ENCODE measurements around the gene NAA80. TPM values are rescaled to one million over a fixed set of nuclear protein-coding genes. Genes with fewer than 3 reads are reported as not detected.
"Not testable (repeated sequence)": the region's sequence is repeated elsewhere in the genome, so short reads cannot be mapped to it uniquely, and the experiment has no call there.

Gene NAA80
- total RNA-seq, 2 experiments from 2014 or later = 18.8 to 19.6 TPM

GRCh38 chr3:50312041-50312440 is 12.8 kb upstream of the NAA80 start:
- intact Hi-C loops (cut with micrococcal nuclease); H3K9me3 Mint-ChIP-seq; H3K27me3 Mint-ChIP-seq; H3K4me3 Mint-ChIP-seq; H3K36me3 Mint-ChIP-seq; DNase-seq; POLR2A ChIA-PET; H3K27ac Mint-ChIP-seq; CTCF ChIA-PET: not testable (repeated sequence)
- peaks cover 11% of the 10 kb centered on the region for H3K4me1 Mint-ChIP-seq (ENCODE audit: low read depth)

- Mint-ChIP-seq H3K4me1 (ENCODE audit: low read depth) (peaks cover 19% of the 10 kb centered on the region), H3K36me3 (peaks cover 1% of the 10 kb centered on the region), H3K4me3 (no peak overlapping the region), H3K27me3 (no peaks in the 10 kb centered on the region), H3K9me3 (peaks cover 4% of the 10 kb centered on the region), H3K27ac (no peak overlapping the region)
- peak; percentile 37 for DNase-seq
- CTCF ChIA-PET = interaction anchor here (1.8 kb wide), 1 partner anchor 19 kb away, joined by 6 read pairs; no protein-coding TSS in a partner anchor
- POLR2A ChIA-PET = interaction anchor here (0.9 kb wide), 1 partner anchor 33 kb away, joined by 4 read pairs; no protein-coding TSS in a partner anchor
- intact Hi-C loops (cut with micrococcal nuclease) = loop anchor here (1.0 kb wide), 1 partner anchor 12 kb away; no protein-coding TSS in a partner anchor
Observed at GRCh38 chr3:50304601-50305000, 5.4 kb upstream of the NAA80 start.

- intact Hi-C loops (cut with micrococcal nuclease) = no loop called here
- no peak within 1 kb of the TSS for H3K4me3 Mint-ChIP-seq
- H3K27ac Mint-ChIP-seq = no peak within 1 kb of the TSS
- peaks cover 1% of the 10 kb centered on the region for H3K36me3 Mint-ChIP-seq
- H3K4me1 Mint-ChIP-seq (ENCODE audit: low read depth) = peaks cover 22% of the 10 kb centered on the region
- no peaks in the 10 kb centered on the region for H3K27me3 Mint-ChIP-seq
- CTCF ChIA-PET = interaction anchor here (1.8 kb wide), 1 partner anchor 21 kb away, joined by 7 read pairs; no protein-coding TSS in a partner anchor
- no peak for DNase-seq
- POLR2A ChIA-PET = no interaction called here
- no peaks in the 10 kb centered on the region for H3K9me3 Mint-ChIP-seq
Observed at GRCh38 chr3:50303013-50303815, 4.0 kb upstream of the NAA80 start, which contains the start of gene HYAL1. HYAL1 (minus strand) TSS chr3:50303574; CDS start chr3:50302956, 618 bp downstream.

- POLR2A ChIA-PET = interaction anchor here (0.7 kb wide), 1 partner anchor 10 kb away, joined by 3 read pairs; no protein-coding TSS in a partner anchor
- no peaks in the 10 kb centered on the region for H3K9me3 Mint-ChIP-seq
- DNase-seq = no peak
- no peaks in the 10 kb centered on the region for H3K36me3 Mint-ChIP-seq
- H3K27ac Mint-ChIP-seq = no peak overlapping the region
- intact Hi-C loops (cut with micrococcal nuclease) = no loop called here
- H3K27me3 Mint-ChIP-seq = no peaks in the 10 kb centered on the region
- peaks cover 30% of the 10 kb centered on the region for H3K4me1 Mint-ChIP-seq (ENCODE audit: low read depth)
- no peak overlapping the region for H3K4me3 Mint-ChIP-seq
- CTCF ChIA-PET = interaction anchor here (1.8 kb wide), 1 partner anchor 22 kb away, joined by 7 read pairs; no protein-coding TSS in a partner anchor
Observed at GRCh38 chr3:50302095-50303012, 3.1 kb upstream of the NAA80 start.

GRCh38 chr3:50300681-50301254 is 1.6 kb upstream of the NAA80 start:
- H3K27ac Mint-ChIP-seq = peak overlapping the region; percentile 95
- H3K9me3 Mint-ChIP-seq = no peaks in the 10 kb centered on the region
- H3K4me3 Mint-ChIP-seq = peak overlapping the region; percentile 97
- intact Hi-C loops (cut with micrococcal nuclease) = no loop called here
- peaks cover 31% of the 10 kb centered on the region for H3K4me1 Mint-ChIP-seq (ENCODE audit: low read depth)
- H3K36me3 Mint-ChIP-seq = peaks cover 1% of the 10 kb centered on the region
- POLR2A ChIA-PET = no interaction called here
- CTCF ChIA-PET = interaction anchor here (1.3 to 2.5 kb wide), 2 partner anchors 75 to 106 kb away, joined by 3 to 6 read pairs; no protein-coding TSS in a partner anchor
- H3K27me3 Mint-ChIP-seq = no peaks in the 10 kb centered on the region
- DNase-seq = no peak

- peaks cover 1% of the 10 kb centered on the region for H3K36me3 Mint-ChIP-seq
- H3K9me3 Mint-ChIP-seq = no peaks in the 10 kb centered on the region
- peak overlapping the region; percentile 95 for H3K27ac Mint-ChIP-seq
- CTCF ChIA-PET = interaction anchor here (1.3 to 3.6 kb wide), 8 partner anchors 21 to 105 kb away, joined by 3 to 30 read pairs (median 6); partner anchors contain the start of genes CYB561D2 and NPRL2
- POLR2A ChIA-PET = interaction anchor here (1.0 to 3.5 kb wide), 8 partner anchors 15 to 64 kb away, joined by 4 to 34 read pairs (median 6); partner anchors contain the start of genes CYB561D2, GNAI2, NPRL2 and RASSF1
- intact Hi-C loops (cut with micrococcal nuclease) = loop anchor here (1.0 to 2.0 kb wide), 6 partner anchors 21 to 59 kb away; partner anchors contain the start of genes TMEM115 and TUSC2
- peak; percentile 35 for DNase-seq
- peak overlapping the region; percentile 97 for H3K4me3 Mint-ChIP-seq
- peaks cover 31% of the 10 kb centered on the region for H3K4me1 Mint-ChIP-seq (ENCODE audit: low read depth)
- no peaks in the 10 kb centered on the region for H3K27me3 Mint-ChIP-seq
Observed at GRCh38 chr3:50299929-50300680, 900 bp upstream of the NAA80 start.

- Mint-ChIP-seq H3K9me3 (no peaks in the 10 kb centered on the region), H3K36me3 (peaks cover 1% of the 10 kb centered on the region), H3K4me1 (ENCODE audit: low read depth) (peaks cover 26% of the 10 kb centered on the region), H3K27ac (peak overlapping the region; percentile 95), H3K27me3 (no peaks in the 10 kb centered on the region), H3K4me3 (peak overlapping the region; percentile 97)
- intact Hi-C loops (cut with micrococcal nuclease) = loop anchor here (1.0 to 2.0 kb wide), 6 partner anchors 22 to 59 kb away; partner anchors contain the start of genes TMEM115 and TUSC2
- ChIA-PET POLR2A (interaction anchor here (1.0 to 3.5 kb wide), 10 partner anchors 15 to 64 kb away, joined by 3 to 34 read pairs (median 5); partner anchors contain the start of genes CYB561D2, GNAI2, NPRL2 and RASSF1), CTCF (interaction anchor here (0.7 to 3.6 kb wide), 9 partner anchors 21 to 105 kb away, joined by 3 to 30 read pairs (median 6); partner anchors contain the start of genes CYB561D2 and NPRL2)
- no peak for DNase-seq
Observed at GRCh38 chr3:50299638-50299928, 378 bp upstream of the NAA80 start.

GRCh38 chr3:50297896-50298725 is 1.1 kb downstream of the NAA80 start:
- H3K36me3 Mint-ChIP-seq = peaks cover 1% of the 10 kb centered on the region
- CTCF ChIA-PET = interaction anchor here (0.6 to 3.6 kb wide), 7 partner anchors 23 to 562 kb away, joined by 3 to 30 read pairs (median 6); no protein-coding TSS in a partner anchor
- DNase-seq = no peak
- intact Hi-C loops (cut with micrococcal nuclease) = loop anchor here (2.0 kb wide), 3 partner anchors 23 to 61 kb away; partner anchors contain the start of genes TMEM115 and TUSC2
- H3K4me3 Mint-ChIP-seq = peak overlapping the region; percentile 97
- no peaks in the 10 kb centered on the region for H3K27me3 Mint-ChIP-seq
- POLR2A ChIA-PET = interaction anchor here (0.6 to 3.5 kb wide), 6 partner anchors 26 to 62 kb away, joined by 3 to 34 read pairs (median 6); partner anchors contain the start of genes GNAI2 and RASSF1
- no peaks in the 10 kb centered on the region for H3K9me3 Mint-ChIP-seq
- peaks cover 26% of the 10 kb centered on the region for H3K4me1 Mint-ChIP-seq (ENCODE audit: low read depth)
- peak overlapping the region; percentile 95 for H3K27ac Mint-ChIP-seq

GRCh38 chr3:50297384-50297775 is 1.8 kb downstream of the NAA80 start:
- Mint-ChIP-seq H3K9me3 (no peaks in the 10 kb centered on the region), H3K4me3 (no peak overlapping the region), H3K4me1 (ENCODE audit: low read depth) (peaks cover 34% of the 10 kb centered on the region), H3K36me3 (peaks cover 1% of the 10 kb centered on the region), H3K27me3 (no peaks in the 10 kb centered on the region), H3K27ac (no peak overlapping the region)
- intact Hi-C loops (cut with micrococcal nuclease) = no loop called here
- ChIA-PET CTCF (interaction anchor here (0.6 to 3.6 kb wide), 4 partner anchors 24 to 51 kb away, joined by 3 to 30 read pairs (median 10); no protein-coding TSS in a partner anchor), POLR2A (interaction anchor here (1.4 to 3.5 kb wide), 2 partner anchors 40 to 59 kb away, joined by 4 to 34 read pairs; no protein-coding TSS in a partner anchor)
- no peak for DNase-seq
